A673 (cell line): ENCODE data around the gene CHADL. TPM values are rescaled to one million over a fixed set of nuclear protein-coding genes. Genes with fewer than 3 reads are reported as not detected.

Source experiments
- BruUV-seq: library from RNA; stranded (reverse); fragments of 400-500 nt; replicated peaks from 2 replicates; lab custom pipeline; 2021; lab: Mats Ljungman, UMichigan
- CTCF ChIA-PET: fragments of 300-600 bp; sonication (Branson Sonifier 250); formaldehyde crosslinking; loops from one replicate; lab custom pipeline; 2022; ENCODE audit warnings: antibody characterized with exemption; lab: Charles Lee
- POLR2A ChIA-PET: fragments of 300-600 bp; sonication (Branson Sonifier 250); formaldehyde crosslinking; loops from one replicate; lab custom pipeline; 2022; ENCODE audit warnings: antibody characterized with exemption; ENCODE audit not compliant: low non-redundant PET; lab: Charles Lee
- DNase-seq: peaks from one replicate; pipeline ENCODE4 v3.0.0-alpha.2; 2015; ENCODE audit warnings: low spot score
- H3K27ac ChIP-seq: fragments of 200-600 bp; sonication (generic); 2 replicates; pipeline ENCODE4 v1.5.1; 2016; ENCODE audit warnings: mixed run types, low read depth, mild to moderate bottlenecking, mixed read lengths, antibody characterized with exemption, low read length; ENCODE audit not compliant: poor library complexity, severe bottlenecking
- H3K27me3 ChIP-seq: fragments of 200-600 bp; sonication (generic); replicated peaks from 2 replicates; pipeline ENCODE4 v1.6.1; 2017; ENCODE audit warnings: mixed run types, low read depth, mild to moderate bottlenecking, mixed read lengths, antibody characterized with exemption, low read length; ENCODE audit not compliant: insufficient read depth, poor library complexity
- H3K36me3 ChIP-seq: fragments of 200-600 bp; sonication (generic); 2 replicates; pipeline ENCODE4 v1.6.1; 2016; ENCODE audit warnings: mixed run types, mild to moderate bottlenecking, mixed read lengths, antibody characterized with exemption, low read length; ENCODE audit not compliant: insufficient read depth, poor library complexity, severe bottlenecking
- H3K4me1 ChIP-seq: fragments of 200-600 bp; sonication (generic); 2 replicates; pipeline ENCODE4 v1.6.1; 2017; ENCODE audit warnings: mixed run types, mild to moderate bottlenecking, mixed read lengths, antibody characterized with exemption, low read length; ENCODE audit not compliant: insufficient read depth, poor library complexity, severe bottlenecking
- H3K4me3 ChIP-seq: fragments of 200-600 bp; sonication (generic); 2 replicates; pipeline ENCODE4 v1.5.1; 2016; ENCODE audit warnings: low read depth, mixed run types, mild to moderate bottlenecking, mixed read lengths, low read length; ENCODE audit not compliant: poor library complexity, severe bottlenecking
- H3K9me3 ChIP-seq: fragments of 200-600 bp; sonication (generic); 2 replicates; pipeline ENCODE4 v1.6.1; 2016; ENCODE audit warnings: mixed run types, low read depth, mild to moderate bottlenecking, mixed read lengths, antibody characterized with exemption, low read length; ENCODE audit not compliant: poor library complexity, severe bottlenecking
- CTCF ChIP-seq: fragments of 300-800, 200-600 bp; sonication (generic); conservative IDR thresholded peaks from 2 replicates; pipeline ENCODE4 v1.5.1; 2017; ENCODE audit warnings: low read depth, mild to moderate bottlenecking, antibody characterized with exemption, low read length, moderate library complexity, mixed read lengths
- EZH2 ChIP-seq: fragments of 200-600 bp; sonication (generic); IDR thresholded peaks from 2 replicates; pipeline ENCODE4 v1.6.1; 2017; ENCODE audit warnings: borderline replicate concordance, low read depth, mild to moderate bottlenecking, mixed read lengths, antibody characterized with exemption, low read length; ENCODE audit not compliant: poor library complexity, severe bottlenecking
- intact Hi-C: fragments of 100-400 bp; cut with micrococcal nuclease; formaldehyde crosslinking; loops from one replicate; pipeline ENCODE4 v1.10.0; 2022; ENCODE audit not compliant: unreplicated experiment
- total RNA-seq: library from RNA; stranded (reverse); gene quantifications from 2 replicates; pipeline ENCODE4 v1.2.3, GENCODE V29; 2021

The CHADL gene
- total RNA-seq, 1 experiment from 2014 or later: not detected

DNA sequence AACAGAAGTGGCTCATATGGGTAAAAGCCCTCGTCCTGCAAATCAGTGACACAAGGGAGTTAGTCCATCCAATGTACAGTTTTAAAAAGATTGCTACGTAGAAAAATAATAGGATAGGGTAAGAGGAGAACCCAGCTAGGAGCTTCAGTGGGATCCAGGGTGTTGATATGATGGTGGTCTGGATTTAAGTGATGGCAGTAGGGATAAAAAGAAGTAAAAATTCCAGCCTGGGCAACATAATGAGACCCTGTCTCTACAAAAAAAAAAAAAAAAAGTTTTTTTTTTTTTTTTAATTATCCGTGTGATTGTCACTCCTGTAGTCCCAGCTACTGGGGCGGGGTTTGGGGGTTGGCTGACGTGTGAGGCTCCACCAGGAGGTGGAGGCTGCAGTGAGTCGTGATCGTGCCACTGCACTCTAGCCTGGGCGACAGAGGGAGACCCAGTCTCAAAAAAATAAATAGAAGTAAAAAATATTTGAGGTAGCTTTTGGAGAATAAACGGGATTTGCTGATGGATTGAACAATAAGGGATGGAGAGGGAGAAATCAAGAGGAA, 42.6 kb downstream of the CHADL start:
- BruUV-seq: no TSS peak
- H3K27ac ChIP-seq: peak overlapping the region; percentile 8
- TF ChIP-seq CTCF: no peak
- no peak for TF ChIP-seq EZH2
- DNase-seq: peak; percentile 71
- peaks cover 16% of the 10 kb centered on the region for H3K4me1 ChIP-seq
- ChIA-PET POLR2A (interaction anchor here (0.6 kb wide), 2 partner anchors 167 to 354 kb away, joined by 3 read pairs; no protein-coding TSS in a partner anchor), CTCF (interaction anchor here (1.7 kb wide), 1 partner anchor 275 kb away, joined by 6 read pairs; no protein-coding TSS in a partner anchor)
- H3K27me3 ChIP-seq: no peaks in the 10 kb centered on the region
- intact Hi-C loops: no loop called here
- peak overlapping the region; percentile 61 for H3K4me3 ChIP-seq
- H3K36me3 ChIP-seq: no peaks in the 10 kb centered on the region
- H3K9me3 ChIP-seq: no peaks in the 10 kb centered on the region

DNA sequence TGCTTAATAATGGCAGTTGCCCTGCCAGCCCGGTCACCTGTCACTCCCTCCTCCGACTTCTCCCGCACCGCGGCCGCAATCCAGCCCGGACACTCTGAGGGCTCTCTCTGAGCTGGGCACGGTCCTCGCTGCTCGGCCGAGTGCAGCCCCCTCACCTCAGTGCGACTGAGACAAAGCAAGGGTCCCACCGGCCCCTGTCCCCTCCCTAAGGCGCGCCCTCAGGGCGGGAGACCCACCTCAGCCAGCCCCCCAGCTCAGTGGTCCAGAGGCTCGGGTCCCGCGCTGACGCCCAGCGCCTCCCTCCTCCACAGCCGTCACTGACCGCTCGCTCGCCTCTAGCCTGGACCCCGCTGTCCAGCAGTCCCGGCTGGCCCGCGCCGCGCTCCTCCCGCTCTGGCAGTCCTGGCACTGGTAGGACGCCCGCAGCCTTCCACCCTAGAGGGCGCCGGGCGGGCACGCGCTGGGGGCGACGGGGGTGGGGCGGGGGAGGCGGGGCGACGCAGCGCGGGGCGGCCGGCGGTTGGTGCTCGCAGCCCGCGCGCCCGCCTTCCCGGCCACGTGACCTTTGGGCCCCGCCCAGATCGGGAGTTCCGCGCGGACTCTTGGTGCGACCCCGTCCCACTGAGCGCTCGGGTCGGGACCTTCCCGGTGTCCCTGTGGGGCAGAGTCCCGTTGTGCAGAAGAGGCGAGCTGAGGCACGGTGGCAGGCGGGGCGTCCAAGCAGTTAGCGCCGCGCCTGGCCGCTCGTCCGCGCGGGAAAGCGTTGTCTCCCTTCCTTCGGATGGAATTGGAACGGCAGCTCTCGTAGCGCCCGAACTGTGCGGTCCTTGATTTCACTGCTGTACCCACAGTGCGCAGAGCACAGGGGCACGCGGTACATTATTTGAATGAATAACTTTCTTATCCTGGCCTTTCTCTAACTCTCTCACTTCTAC, 43.4 kb downstream of the CHADL start:
- H3K36me3 ChIP-seq: no peaks in the 10 kb centered on the region
- peaks cover 16% of the 10 kb centered on the region for H3K4me1 ChIP-seq
- intact Hi-C loops: no loop called here
- ChIA-PET CTCF (interaction anchor here (1.7 kb wide), 1 partner anchor 275 kb away, joined by 6 read pairs; no protein-coding TSS in a partner anchor), POLR2A (no interaction called here)
- peak overlapping the region; percentile 8 for H3K27ac ChIP-seq
- H3K27me3 ChIP-seq: no peaks in the 10 kb centered on the region
- BruUV-seq: no TSS peak
- TF ChIP-seq EZH2: no peak
- TF ChIP-seq CTCF: 0 out of 2 replicates have a peak, but pooled peaks have one; percentile 22
- DNase-seq: peak; percentile 88
- no peaks in the 10 kb centered on the region for H3K9me3 ChIP-seq
- peak overlapping the region; percentile 61 for H3K4me3 ChIP-seq

GRCh38 chr22:41193829-41194228, 46.9 kb downstream of the CHADL start:
- peaks cover 15% of the 10 kb centered on the region for H3K4me1 ChIP-seq
- no peaks in the 10 kb centered on the region for H3K36me3 ChIP-seq
- TF ChIP-seq EZH2 (no peak), CTCF (no peak)
- H3K27ac ChIP-seq: no peak overlapping the region
- DNase-seq: no peak
- H3K27me3 ChIP-seq: no peaks in the 10 kb centered on the region
- H3K4me3 ChIP-seq: no peak overlapping the region
- BruUV-seq: no TSS peak
- intact Hi-C loops: no loop called here
- H3K9me3 ChIP-seq: no peaks in the 10 kb centered on the region
- POLR2A ChIA-PET: no interaction called here
- CTCF ChIA-PET: no interaction called here
